Left hindlimb (tissue), 1 donor: ENCODE results near the gene CASKIN1.

ENCODE experiments used
- DNase-seq: peaks from one replicate; pipeline ENCODE4 v3.0.0-alpha.2; 2018

The CASKIN1 gene

DNA sequence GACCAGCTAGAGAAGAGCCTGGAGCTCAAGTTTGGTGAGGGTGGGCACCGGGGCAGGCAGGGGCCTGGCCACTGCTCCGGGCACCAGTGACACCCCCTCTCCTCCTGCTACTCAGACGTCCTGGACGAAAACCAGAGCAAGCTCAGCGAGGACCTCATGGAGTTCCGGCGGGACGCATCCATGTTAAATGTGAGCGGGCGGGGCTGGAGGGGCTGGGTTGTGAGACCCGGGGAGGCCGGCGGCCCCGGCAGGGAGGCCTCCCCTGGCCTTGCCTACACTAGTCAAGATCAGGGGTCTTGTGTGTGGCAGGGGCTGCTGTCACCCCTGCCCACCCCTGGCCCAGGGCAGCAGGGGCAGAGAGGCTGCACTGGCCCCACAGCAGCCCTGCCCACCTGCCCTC lies 23.0 kb downstream of the CASKIN1 start:
- no peak for DNase-seq

DNA sequence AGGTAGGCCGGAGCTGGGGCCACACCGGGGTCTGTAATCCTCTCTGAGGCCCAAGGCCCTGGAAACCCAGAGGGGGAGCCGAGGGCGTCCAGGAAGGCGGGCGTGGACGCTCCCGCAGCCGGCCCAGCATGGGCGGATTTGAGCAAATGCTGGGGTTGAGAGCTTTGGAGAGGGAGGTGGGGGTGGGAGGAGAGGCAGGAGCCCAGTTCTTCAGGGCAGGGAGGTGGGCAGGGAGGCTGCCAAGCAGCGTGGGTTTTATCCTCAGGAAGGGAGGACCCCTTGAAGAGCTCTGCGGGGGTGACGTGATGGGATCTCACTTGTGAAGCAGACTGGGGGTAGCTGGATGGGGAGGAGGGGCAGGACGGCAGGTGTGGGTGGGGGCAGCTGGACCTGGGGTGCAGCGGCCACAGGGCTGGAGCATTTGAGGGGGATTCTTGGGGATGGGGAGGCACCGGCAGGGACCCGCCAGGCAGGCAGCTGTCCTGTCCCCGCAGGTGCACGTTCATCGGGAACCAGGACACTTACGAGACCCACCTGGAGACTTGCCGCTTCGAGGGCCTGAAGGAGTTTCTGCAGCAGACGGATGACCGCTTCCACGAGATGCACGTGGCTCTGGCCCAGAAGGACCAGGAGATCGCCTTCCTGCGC lies 23.6 kb downstream of the CASKIN1 start:
- no peak for DNase-seq

DNA sequence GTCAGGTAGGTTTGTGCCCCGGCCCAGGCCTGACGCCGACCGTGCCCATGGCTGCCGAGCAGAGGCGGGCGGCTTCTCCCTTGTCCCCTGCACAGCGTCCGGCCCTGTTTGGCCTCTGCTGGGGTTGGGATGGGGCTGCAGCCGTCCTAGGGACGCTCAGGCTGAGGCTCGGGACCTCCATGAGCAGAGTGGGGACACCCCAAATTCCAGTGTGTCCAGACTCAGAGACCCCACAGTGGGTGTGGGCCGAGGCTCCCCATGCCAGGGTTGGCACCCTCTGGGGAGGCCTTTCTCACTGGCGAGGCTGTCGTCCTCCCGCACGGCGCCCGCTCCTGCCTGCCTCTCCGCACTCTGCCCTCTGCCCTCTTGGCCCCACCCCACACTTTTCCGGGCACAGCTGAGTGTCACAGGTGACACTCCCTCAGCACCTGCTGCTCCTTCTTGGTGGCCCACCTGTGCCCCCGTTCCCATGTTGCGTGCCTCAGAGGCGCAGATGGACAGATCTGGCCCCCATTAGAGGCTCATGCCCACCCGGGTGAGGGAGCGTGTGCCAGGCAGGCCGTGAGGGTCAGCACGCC lies 24.7 kb downstream of the CASKIN1 start:
- DNase-seq: no peak

DNA sequence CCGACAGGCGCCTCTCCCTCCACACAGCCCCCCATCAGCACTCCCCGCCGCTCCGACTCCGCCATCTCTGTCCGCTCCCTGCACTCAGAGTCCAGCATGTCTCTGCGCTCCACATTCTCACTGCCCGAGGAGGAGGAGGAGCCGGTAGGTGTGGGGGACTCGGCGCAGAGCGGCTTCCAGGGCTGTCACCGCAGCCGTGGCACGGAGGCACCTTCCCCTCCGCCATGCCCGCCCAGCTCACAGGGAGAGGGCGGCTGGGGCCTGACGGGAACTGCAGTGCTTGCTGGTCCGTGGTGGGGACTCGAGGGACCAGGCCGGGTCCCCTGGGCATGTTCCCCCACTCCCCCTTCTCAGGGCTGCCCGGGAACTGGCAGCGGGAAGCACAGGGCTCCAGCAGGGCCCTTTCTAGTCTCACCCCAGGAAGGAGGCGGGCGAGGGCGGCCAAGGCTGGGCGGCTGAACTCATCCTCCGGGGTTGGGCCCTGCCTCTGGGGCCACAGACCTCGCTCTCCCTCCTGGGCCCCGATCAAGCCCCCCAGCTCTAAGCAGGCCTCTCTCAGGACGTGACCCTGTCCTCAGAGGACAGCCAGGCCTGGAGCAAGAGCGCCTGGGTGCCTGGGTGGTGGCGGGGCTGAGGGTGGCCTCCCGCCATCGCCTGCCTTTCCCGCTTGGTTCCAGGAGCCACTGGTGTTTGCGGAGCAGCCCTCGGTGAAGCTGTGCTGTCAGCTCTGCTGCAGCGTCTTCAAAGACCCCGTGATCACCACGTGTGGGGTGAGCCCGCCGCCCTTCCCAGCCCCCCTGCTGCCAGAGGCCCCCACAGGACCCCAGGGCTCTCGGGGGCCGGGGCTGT lies 25.6 kb downstream of the CASKIN1 start:
- DNase-seq: no peak

DNA sequence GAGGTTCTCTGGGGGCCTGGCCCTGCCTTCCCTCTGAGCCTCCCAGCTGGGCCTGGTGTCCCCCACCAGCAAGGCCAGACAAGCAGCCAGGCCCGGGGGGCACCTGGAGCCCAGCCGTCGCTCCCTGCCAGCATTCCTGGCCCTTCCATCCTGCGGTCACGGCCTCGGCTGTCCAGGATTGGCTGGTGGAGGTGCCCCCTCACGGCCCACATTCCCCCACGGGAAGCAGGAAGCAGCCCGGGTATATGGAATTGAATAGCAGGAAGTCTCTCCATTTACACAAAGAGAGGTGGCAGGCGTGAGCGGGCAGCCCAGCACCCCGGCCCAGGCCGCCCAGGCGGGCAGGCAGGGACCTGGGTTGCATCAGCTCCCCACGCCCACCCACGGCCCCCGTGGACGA lies 26.3 kb downstream of the CASKIN1 start:
- DNase-seq: no peak

DNA sequence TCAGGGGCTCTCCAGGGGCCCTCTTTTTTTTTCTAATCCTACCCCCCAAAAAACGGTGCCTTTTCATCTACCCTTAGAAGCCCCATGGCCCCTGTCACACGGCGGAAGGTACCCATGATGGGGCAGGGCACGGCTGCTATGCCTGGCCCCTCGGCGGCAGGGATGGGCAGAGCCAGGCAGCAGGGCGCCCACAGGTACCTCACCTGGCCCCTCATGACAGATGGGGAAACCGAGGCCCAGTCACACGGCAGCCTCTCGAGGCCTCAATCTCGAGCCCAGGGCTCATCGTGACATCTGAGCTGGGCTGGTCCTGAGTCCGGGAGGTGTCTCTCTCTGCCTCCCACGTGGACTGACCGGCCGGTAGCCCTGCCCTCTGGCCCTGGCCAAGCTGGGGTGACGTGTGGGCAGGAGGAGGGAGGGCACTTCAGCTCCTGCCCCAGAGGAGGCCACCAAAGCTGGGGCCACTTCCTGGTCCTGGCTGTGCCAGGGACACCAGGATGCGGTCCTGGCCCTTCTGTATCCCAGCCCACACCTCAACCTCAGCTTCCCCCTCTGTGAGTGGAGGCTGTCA lies 29.3 kb downstream of the CASKIN1 start:
- no peak for DNase-seq

DNA sequence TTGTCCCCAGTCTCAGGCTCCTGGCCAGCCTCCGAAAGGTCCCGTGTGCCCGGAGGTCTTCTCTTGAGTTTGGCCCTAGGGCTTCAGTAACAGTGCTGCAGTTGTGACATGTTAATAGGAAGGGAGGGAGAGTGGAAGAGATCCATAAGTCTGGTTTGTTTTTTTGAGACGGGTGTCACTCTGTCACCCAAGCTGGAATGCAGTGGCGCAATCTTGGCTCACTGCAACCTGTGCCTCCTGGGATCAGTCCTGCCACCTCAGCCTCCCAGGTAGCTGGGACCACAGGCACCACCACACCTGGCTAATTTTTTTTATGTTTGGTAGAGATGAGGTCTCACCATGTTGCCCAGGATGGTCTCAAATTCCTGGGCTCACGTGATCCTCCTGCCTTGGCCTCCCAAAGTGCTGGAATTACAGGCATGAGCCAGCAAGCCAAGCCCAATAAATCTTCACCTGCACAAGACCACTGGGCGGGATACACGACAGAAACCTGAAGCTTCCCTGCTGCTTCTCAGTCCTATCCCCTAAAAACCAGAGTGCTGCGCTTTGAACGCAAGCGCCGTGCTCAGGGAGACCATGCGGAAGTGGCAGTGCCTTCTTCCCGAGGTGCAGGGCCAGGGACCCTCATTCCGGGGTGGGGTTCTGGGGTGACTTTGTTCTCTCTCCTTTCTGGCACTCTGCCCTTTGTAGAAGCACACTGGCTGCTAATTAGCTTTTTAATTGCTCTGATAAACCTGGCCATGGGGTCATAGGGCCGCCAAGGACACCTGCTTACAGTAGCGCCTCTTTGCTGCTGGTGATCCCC lies 29.9 kb downstream of the CASKIN1 start:
- DNase-seq: no peak

DNA sequence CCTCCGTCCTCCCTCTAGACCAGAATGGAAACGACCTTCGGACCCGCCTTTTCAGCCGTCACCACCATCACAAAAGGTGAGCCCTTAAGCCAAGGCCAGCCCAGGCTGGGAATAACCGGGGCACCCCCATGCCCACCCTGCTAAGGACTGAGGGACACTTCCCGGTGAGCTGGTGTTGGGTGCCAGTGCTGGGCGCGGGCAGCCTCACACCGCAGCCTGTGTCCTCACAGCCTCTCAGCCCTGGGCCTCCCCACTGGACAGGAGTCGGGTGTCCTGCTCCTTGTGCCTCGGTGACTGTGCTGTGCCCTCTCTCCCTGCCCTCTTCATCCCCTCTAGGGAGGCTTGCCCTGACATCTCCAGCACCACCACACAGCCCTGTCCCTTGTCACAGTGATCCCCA lies 30.5 kb downstream of the CASKIN1 start:
- DNase-seq: no peak

DNA sequence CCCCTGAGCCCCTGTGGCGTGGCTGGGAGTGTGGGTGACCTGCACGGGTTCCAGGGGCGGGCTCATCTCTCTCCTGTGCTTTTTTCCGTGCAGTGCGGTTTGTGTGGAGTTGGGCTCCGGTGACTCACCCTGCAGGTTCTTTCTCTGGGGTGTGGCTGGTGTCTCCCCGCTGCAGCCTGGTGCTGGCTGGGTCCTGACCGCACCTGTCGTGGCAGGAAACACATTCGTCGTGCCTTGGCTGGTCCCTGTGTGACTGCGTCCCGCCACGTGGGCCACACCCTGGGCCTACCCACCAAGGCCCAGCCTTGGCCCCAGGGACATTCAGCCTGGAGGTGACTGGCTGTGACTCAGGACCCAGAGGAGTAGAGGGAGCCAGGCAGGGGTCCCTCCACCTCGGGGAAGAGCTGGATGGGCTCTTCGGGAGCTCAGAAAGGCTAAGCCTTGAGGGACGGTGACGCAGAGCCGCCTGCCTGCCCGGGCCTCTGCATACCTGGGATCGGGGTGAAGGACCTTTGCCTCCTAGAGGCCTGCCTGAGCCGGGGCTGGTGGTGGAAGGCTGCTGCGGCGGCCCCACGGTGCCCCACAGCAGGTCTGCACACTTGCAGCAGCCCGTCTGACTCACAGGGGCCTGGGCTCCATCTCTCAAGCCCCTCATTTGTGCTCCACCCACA lies 33.1 kb downstream of the CASKIN1 start:
- DNase-seq: no peak

DNA sequence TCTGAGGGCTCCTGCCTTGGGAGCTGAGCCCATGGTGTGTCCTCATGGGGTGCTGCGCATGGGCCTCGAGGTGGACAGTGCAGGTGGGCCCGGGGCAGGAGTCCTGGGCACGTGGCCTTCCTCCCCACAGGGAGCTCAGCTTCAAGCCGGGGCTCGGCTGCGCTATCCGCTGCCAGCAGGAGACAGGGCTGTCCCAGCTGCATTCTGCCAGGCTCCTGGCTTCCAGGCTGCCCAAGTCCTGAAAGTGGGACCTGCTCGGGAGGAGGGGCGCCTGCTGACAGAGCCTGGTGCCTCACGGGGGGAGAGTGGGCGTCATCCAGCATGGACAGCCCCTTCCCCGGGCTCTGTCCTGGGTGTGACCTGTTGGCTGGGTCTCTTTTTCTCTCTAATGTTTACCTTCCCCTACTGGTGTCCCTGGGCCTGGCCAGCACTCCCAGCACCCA lies 33.7 kb downstream of the CASKIN1 start:
- no peak for DNase-seq

DNA sequence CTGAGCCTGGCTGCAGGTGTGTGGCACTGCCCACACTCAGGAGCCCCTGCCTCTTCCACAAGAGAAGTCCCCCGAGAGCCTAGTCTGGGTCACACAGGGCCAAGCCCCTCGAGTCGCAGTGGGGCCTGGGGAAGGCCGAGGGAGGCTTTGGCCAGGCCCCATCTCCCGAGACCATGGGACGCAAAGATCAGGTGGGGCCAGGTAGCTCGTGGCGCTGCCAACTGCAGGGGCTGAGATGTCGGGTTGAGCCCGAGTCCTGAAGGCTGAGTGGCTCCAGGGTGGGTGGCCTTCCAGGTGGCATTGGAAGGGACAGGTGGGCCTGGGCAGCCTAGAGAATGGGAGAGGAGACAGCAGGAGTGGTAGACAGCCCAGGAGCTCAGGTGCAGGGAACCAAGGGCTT lies 34.5 kb downstream of the CASKIN1 start:
- DNase-seq: no peak

DNA sequence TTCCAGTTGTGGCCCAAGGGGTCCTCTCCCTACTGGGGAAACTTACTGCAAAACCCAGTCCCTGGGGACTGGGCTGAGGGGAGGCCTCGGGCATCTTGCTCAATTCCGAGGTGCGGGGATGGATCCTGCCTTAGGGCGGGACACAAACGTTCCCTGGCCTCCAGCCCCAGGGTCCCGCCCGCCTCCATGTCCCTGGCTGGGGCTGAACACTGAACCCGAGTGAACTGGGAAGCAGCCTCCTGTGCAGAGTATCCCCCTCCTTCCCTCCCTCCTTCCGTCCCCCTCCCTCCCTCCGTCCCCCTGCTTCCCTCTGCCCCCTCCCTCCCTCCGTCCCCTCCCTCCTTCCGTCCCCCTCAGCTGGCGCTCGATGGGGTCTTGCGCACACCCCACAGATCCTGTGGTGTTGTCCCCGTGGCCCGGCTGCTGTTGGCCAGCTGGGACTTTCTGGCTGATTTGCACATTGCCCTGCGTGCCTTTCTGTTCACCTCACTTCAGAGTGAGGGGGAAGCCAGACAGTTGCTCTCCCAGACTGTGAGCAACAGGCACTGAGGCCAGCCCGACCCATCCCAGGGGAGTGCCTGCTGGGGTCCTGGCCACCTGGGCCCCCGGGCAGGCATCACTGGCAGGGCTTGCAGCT lies 35.4 kb downstream of the CASKIN1 start:
- no peak for DNase-seq

DNA sequence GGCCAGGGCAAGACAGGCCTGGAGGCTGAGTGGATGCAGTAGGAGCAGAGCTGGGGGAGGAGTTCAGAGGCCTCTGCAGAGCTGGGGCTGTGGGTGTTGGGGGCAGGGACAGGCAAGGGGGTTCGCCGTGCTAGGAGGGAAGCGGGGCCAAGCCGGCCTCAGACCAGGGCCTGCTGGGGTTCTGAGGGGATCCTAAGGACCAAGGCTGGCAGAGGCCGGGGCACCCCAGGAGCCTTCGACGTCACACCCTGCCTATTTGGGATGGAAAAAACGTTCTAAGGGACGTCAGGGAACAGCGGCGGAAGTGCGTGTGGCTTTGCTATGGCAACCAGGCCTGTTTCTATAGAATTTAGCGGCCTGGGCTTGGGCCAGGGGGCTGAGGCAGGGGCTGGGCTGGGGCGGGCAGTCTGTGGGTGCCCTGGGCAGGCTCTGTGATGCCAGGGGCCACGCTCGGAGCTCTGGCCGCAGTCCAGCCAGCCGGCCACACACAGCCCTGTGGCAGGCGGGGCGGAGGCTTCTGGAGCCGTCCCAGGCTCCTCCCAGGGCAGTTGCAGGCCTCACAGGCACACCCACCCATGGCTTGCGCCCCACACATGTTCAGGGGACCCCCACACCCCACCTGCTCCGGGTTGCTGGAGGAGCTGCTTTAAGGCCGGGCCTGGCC lies 37.1 kb downstream of the CASKIN1 start:
- peak; percentile 92 for DNase-seq

DNA sequence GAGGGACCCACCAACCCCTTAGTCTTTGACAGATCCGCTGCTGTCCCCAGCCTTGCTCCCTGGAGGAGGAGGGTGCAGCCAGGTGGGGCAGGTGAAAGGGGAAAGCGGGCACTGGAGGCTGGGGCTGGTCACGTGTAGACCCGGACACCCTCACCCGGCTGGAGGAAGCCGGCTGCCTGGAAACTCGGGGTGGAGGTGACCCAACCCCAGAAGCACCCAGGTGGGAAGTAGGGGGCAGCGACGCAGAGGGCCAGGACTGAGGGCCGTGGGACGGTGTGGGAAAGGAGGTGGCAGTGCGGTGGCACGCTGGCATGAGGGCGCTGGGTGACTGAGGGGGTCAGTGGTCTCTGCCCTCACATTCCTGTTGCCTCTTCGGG lies 38.2 kb downstream of the CASKIN1 start:
- DNase-seq: no peak

DNA sequence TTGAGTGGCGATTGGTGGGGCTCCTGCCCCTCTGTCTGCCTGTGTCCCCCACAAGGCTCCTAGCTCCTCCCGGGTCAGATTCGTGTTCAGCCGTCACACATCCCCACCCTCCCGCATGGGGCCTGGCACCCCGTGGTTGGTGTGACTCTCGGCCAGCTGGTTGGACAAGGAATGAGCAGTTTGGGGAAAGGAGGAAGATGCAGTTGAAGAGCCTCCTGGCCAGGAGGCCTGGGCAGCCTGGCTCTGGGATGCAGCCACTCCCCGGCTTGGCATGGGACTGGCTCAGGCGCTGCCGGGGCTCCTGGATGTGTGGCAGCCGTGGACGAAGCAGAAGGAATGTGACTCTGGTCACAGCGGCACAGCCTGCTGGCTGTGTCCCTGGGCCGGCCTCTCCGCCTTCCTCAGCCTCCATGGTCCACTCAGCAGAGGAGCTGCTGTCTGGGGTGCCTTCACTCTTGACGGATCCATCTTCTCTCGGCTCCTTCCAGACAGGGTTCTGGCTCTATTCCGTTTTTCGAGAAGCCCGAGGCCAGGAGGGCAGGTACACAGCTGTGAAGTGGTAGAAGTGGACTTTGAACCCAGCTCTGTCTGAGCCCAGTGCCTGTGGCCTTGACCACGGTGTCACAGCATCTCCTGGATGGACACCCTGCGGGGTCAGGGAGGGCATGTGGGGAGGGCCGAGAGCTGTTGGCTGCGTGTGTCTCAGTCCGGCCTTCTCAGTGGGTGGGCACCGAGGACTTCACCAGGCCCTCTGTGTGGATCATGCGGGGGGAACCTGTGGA lies 38.7 kb downstream of the CASKIN1 start:
- DNase-seq: no peak

DNA sequence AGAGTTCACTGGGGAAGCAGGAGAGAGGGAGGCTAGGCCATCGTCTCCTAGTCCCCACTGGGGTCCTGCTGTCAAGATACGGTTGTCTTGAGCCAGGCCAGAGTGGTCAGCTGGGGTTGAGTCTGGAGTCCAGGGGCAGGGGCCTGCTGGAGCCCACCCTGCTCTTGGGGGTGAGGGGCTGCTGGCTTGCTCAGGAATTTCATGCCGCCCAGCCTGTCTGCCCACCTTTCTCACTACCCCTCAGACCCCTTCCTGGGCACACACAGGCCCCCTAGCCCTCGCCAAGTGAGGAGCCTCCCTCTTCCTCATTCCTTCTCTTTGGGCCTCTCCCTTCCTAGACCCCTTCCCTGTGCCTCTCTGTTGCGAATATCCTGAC lies 39.6 kb downstream of the CASKIN1 start:
- DNase-seq: no peak

DNA sequence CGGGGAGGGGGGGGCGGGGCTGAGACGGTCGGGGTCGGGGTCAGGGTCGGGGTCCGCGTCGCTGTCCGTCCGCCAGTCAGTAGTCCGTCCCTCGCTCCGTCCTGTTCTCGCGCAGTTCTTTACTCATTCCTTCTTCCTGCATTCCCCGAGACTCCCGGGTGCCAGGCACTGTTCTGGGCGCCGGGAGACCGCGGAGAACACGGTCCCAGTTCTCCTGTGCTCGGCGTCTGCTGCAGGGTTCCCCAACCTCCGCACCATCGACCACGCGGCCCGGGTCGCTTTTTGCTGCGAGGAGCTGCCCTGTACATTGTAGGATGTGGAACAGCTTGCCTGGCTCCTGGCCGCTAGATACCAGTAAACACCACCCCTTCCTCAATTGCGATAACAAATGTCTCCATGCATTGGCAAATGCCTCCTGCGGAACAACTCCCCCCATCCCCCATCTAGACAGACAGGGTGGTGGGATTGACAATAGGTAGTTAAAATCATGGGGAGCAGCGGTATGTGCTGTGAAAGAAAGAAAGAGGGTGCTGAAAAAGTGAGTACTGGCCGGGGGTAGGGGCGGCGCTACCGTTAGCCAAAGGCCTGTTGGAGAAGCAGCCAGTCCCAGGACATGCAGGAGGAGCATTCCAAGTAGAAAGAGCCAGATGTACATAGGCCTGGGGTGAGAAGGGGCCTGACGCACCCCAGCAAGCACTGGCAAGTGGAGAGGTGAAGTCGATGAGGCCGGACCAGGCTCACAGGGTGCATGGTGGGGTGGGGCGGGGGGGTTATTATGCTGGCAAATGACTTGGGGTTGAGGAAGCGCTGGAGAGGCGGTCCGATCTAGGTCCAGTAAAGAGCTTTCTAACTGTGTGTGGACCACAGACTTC lies 40.2 kb downstream of the CASKIN1 start:
- no peak for DNase-seq

DNA sequence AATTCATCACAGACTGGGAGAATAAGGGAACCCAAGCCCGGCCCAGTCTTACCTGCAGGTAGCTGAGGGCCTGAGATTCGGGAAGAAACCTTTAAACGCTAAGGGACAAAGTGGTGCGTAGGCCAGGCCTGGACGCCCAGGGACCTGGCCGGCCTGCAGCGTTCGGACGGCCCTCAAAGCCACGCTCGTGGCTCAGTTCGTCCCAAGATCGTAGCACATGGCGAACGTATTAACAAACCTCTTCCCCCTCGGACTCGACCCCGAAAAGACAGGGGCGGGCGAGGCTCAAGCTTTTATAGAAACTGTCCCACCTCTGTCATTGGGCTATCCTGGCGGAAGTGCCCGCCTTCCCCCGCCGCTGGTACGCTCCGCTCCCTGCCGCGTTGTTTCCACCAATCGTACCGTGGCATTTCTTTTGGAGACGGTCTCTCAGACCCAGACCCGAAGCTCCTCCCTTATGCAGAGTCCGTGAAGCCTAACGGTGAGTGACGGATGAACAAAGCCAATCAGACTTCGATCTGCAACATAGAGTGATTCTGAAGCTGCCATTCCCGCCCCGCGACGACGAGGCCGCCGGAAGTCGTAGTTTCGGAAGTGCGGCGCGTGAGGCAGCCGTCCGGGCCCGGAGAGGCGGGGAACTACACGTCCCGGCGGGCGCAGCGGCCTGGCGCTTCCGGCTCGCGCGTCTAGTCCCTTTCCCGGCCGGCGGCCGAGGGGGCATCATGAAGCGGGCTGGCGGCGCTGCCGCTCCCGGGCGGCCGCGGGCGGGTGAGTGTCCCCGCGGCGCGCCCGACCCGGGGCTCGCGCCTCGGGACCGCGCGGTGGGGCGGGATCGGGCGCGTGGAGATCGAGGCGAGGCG lies 41.1 kb downstream of the CASKIN1 start, which contains the start of gene TRAF7:
TRAF7 (plus strand) TSS at position 692 of the 860 bp plus-strand sequence. CDS start 8,139 bp downstream, outside the sequence.
- DNase-seq: peak; percentile 100
